DMS53 treated with DMSO at 0.1 percent for 48 hours (cell line): ENCODE results near the gene MRPL30.
"Not testable (repeated sequence)": the region's sequence is repeated elsewhere in the genome, so short reads cannot be mapped to it uniquely, and the experiment has no call there.

Experiments used
- DNase-seq: peaks from one replicate; lab custom pipeline; 2025; ENCODE audit not compliant: unreplicated experiment; lab: John Stamatoyannopoulos, UW

MRPL30 gene

DNA sequence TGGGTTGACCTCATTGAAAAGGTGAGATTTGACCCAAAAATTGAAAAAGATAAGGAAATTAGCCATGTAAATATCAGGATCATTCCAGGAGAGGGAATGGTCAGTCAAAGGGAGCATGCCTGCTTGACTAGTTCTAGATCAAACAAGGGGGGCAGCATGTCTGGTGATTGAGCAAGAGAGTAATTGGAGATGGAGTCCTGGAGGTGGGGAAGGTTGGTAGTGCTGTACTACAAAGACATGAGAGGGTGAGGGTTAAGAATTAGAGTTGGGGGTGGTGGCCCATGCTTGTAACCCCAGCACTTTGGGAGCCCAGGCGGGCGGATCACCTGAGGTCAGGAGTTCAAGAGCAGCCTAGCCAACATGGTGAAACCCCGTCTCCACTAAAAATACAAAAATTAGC is 2.0 kb downstream of the MRPL30 start:
- DNase-seq = no peak

DNA sequence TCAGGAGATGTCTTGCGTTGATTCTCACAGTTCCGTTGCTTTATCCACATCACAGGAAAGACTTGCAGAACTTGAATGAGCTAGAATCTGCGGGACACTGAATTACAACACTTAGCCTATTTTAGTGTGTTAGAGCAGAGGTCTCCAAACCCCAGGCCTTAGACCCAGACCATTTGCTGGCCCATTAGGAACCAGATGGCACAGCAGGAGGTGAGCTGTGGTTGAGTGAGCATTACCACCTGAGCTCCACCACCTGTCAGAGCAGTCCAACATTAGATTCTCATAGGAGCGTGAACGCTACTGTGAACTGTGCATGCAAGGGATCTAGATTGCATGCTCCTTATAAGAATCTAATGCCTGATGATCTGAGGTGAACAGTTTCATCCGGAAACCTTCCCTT is 3.8 kb downstream of the MRPL30 start:
- no peak for DNase-seq

DNA sequence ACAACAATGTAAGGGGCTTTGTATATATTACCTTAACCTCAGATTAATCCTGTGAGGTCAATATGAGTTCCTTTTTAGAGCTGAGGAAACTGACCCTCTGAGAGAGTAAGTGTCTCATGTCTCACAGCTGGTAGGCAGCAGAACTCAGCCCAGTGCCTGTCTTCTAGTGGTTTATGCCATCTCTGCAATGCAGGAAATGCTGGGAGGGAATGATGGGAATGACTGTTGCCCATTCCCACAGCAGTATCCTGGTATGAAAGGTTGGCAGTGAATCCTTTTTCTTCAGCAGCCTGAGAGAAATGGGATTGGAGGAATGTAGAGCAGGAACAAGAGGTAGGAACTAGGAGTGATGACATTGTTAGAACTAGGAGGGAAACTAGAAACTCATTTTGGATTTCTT is 6.0 kb downstream of the MRPL30 start:
- DNase-seq = no peak

DNA sequence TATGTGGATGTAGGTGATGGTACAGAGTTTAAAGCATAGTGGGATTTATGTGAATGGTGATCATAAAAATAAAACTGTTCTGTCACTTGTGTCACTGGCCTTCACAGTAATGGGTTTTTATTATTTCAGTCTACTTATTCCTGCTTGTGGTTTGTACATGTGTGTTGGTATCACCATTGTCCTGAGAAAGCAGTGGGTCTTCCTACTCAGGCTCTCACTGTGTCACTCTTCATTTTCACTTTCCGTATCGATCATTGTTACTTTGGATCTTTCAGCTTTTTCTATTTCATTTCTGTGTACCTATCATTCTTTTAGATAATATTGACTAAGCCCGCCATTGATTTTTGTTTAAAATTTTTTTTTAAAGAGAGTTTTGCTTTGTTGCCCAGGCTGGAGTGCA is 7.4 kb downstream of the MRPL30 start:
- no peak for DNase-seq

DNA sequence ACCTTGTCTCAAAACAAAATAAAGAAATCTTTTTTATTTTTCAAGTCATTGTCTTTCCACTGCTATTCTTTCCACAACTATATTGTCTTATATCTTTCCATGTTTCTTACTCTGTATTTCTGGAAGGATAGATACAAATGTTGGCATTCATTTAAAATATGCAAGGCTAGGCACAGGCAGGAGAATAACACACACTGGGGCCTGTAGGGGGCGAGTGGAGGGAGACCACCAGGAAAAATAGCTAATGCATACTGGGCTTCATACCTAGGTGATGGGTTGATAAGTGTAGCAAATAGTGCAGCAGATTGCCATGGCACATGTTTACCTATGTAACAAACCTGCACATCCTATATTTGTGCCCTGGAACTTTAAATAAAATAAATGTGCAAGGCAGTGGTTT is 9.6 kb downstream of the MRPL30 start:
- DNase-seq = no peak

DNA sequence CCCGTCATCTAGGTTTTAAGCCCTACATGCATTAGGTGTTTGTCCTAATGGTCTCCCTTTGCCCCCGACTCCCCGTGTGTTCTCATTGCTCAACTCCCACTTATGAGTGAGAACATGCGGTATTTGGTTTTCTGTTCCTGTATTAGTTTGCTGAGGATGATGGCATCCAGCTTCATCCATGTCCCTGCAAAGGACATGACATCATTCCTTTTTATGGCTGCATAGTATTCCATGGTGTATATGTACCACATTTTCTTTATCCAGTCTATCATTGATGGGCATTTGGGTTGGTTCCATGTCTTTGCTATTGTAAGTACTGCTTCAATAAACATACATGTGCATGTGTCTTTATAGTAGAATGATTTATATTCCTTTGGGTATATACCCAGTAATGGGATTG is 11.4 kb downstream of the MRPL30 start:
- DNase-seq = not testable (repeated sequence)

DNA sequence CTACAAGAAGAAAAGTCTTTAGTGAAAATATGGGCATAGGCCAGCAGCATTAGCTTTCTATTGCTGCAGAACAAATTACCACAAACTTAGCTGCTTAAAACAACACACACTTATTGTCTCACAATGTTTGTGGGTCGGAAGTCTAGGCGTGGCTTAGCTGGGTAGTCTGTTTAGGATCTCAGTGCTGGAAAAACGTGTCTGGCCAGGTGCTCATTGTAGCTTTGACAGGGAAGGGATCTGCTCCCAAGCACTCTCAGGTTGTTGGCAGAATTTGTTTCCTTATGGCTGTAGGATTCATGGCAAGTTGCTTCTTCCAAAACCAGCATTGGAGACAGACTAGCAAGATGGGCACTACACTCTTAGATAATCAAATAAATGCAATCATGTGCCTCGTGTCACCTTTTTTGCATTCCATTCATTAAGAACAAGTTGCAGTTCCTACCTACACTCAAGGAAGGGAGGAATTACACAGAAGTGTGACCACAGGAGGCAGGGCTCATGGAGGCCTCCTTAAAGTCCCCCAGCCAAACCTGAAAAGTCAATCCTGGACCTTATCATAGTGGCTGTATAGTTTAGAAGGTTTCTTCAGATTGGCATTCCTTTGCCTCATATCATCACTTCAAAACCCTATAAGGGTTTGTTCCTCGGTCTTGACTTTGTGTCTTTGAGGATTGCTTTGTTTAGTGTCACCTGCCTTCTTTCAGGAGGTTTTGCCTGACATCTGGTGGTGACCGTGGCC is 17.3 kb downstream of the MRPL30 start:
- no peak for DNase-seq

DNA sequence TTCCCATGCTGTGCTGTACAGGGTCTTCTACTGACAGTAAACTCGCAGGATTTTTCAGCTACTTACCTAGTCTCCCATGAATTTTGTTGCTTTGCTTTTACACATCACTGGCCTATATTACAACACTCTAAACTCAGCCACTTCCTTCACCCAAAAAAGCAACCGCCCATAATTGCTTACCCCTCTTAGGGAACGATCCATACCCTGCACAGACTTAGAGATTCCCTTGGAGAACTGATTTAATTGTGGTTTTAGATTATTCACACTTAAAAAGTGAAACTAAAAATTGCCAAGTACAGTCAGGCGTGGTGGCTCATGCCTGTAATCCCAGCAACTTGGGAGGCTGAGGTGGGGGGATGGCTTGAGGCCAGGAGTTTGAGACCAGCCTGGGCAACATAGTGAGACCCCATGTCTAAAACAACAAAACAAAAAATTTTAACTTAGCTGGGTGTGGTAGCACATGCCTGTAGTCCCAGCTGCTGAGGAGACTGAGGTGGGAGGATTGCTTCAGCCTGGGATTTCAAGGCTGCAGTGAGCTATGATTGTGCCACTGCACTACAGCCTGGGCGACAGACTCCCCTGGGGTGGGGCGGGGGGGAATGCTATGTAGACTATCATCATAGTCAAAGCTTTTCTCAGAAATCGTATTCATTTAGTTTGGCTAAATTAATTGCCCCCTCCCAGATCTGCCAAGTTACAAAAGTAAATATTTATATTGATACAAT is 19.3 kb downstream of the MRPL30 start:
- no peak for DNase-seq

DNA sequence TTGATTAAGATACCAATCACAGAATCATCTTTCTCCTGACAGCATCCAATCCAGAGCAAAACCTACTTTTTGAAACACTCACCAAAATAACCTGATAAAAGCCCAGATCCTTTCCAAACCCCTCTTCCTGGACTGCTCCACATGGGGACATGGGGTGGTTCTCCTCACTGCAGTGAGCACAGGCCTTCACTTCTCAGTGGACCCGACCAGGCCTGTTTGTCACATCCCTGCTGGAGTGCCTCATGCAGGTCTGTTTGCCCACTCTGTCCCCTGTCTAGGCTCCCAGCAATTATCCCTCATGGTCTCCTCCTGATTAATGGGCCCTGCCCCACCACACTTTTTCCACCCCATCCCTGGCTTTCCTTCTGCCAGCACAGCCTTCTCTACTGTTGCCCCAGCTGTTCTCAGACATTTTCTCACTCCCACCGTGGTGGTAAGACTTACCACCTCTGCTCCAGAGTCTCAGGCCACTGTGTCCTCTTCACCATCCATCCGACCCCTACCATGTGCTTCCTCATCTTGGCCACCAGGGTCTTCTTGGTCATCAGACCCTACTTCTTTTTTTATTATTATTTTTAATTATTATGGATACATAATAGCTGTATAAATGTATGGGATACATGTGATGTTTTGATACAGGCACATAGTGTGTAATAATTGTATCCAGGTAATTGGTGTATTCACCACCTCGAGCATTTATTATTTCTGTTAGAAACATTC is 21.1 kb downstream of the MRPL30 start:
- no peak for DNase-seq

DNA sequence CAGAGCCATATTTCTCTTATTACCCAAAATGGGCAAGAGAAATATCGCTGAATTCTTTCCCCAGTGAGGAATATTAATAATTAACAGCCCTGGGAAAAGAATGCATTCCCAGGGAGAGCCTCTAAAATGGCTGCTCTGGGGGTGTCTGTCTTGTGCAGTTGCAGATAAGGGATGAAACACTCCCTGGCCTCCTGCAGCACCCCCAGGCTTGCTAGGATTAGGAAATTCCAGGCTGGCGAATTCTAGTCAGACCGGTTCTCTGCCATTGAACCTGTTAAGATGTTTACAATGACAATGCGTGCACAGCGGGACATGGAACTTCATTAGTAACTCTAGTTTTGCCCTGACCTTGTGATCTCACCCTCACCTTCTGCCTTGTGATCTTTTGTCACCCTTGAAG is 24.5 kb downstream of the MRPL30 start:
- DNase-seq = peak; percentile 92

DNA sequence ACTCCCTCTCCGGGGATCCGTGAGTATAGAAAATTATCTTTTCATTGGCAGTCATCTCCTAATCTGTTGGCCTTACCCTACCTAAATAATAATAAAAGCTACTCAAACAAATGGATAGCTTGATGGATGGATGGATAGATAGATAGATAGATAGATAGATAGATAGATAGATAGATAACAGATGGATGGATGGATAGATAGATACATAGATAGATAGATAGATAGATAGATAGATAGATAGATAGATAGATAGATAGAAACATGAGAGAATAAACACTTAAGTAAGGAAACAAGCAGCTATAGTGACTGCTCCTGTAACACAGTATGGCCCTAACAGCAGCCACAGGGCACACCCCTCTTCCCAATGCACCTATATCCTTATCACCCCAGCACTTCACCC is 35.1 kb downstream of the MRPL30 start:
- DNase-seq = no peak

DNA sequence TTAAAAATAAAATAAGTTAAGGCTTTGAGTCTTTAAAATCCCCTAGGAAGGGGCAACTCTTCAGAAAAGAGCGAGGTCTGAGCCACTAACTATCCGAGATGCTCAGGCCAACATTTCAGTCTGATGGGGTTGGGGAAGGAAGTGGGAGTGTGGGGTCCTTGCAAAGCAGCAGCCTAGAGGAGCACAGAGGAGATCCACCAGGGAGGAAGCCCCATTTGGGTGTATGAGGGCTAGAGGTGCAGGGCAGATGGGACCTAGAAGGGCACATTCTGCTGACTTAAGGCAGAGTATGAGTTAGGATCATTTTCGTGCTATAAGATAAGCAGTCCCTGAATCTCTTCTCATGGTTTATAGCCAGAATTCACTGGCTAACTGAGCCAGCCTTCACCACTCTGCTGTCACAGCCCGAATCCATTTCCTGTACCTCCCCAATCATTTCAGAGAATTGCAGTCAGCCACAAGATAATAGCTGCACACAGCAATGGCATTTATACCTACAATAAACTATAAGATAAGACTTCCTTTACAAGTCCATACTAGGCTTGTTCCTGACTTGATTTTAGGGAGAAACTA is 37.0 kb downstream of the MRPL30 start:
- no peak for DNase-seq

DNA sequence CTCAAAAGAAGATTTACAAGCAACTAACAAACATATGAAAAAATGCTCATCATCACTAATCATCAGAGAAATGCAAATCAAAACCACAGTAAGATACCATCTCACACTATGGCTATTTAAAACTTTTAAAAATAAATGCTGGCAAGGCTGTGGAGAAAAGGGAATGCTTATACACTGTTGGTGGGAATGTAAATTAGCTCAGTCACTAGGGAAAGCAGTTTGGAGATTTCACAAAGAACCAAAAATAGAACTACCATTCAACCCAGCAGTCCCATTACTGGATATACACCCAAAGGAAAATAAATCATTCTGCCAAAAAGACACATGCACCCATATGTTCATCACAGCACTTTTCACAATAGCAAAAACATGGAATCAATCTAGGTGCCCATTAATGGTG is 52.2 kb downstream of the MRPL30 start:
- not testable (repeated sequence) for DNase-seq

DNA sequence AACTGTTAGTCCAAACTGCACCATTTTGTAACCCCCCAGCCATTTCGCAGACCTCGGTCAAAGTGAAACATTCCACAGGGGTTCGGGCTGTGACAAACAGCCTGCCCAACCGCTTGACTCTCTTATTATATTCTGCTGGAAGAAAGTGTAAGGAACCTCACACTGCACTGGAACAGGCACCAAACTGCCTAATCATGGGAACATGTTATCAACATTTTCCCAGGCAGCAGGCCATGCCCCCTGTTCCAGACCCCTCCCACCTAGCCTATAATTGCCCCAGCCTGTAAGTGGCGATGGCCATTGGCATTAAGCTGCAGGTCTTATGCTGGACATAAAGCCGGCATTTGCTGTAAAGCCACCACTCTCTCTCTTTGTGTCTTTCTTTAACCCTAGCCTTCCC is 57.6 kb downstream of the MRPL30 start:
- no peak for DNase-seq

DNA sequence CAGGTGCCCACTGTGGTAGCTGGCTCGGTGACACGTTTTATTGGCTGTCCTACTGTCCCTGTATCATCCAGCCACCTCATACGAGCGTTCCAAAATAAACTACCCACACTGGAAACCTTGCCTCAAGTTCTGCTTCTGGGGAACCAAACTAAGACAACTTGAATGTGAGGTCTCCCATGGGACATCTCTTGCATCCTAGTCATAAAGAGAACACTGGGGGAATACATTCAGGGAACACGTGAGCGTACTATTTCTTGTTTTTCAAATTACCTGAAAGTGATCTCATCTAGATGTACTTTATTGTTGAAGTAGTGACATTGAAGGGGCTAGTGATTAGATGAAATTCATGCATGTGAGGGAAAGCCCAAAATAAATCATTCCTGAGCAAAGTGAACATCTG is 59.4 kb downstream of the MRPL30 start:
- no peak for DNase-seq

DNA sequence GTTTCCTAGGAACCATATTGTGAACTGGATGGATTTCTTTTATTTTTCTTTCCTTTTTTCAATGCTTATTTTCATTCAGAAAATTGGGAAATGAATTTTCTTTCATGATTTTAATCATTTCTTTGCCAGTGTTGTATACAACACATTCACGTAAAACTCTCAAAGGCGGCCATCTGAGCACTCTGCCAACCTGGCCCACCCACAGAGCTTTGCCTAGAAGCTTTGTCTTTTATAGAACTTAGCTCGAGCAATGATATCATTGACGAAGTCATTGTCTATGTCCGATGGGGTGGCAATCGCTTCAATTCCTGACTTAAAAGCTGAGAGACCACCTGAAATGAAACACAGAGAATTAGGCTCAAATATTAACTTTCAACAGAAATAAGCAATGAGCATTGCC is 61.2 kb downstream of the MRPL30 start:
- no peak for DNase-seq
